Neuronal stem cell (in vitro differentiated cells): ENCODE data around the gene SPRN.

Source experiments
- DNase-seq: peaks from one replicate; pipeline ENCODE4 v3.0.0-alpha.2; 2013; ENCODE audit warnings: low spot score
- H2AFZ ChIP-seq: one replicate; pipeline ENCODE4 v1.6.1; 2013; ENCODE audit warnings: mild to moderate bottlenecking, low read length, inconsistent platforms
- H2AK5ac ChIP-seq: 2 replicates; pipeline ENCODE4 v1.6.1; 2013; ENCODE audit warnings: low read depth, mild to moderate bottlenecking, inconsistent platforms, low read length, moderate library complexity, mixed read lengths
- H2BK120ac ChIP-seq: 2 replicates; pipeline ENCODE4 v1.6.1; 2013; ENCODE audit warnings: low read depth, mild to moderate bottlenecking, inconsistent platforms, low read length, moderate library complexity, mixed read lengths
- H2BK12ac ChIP-seq: one replicate; pipeline ENCODE4 v1.6.1; 2013; ENCODE audit warnings: low read length, inconsistent platforms
- H2BK15ac ChIP-seq: 2 replicates; pipeline ENCODE4 v1.6.1; 2013; ENCODE audit warnings: mild to moderate bottlenecking, low read length, inconsistent platforms, mixed read lengths
- H2BK5ac ChIP-seq: one replicate; pipeline ENCODE4 v1.6.1; 2013; ENCODE audit warnings: inconsistent platforms, mild to moderate bottlenecking, low read length, moderate library complexity
- H3K14ac ChIP-seq: one replicate; pipeline ENCODE4 v1.6.1; 2013; ENCODE audit warnings: low read length, inconsistent platforms
- H3K18ac ChIP-seq: 2 replicates; pipeline ENCODE4 v1.6.1; 2013; ENCODE audit warnings: low read length, inconsistent platforms
- H3K23ac ChIP-seq: 2 replicates; pipeline ENCODE4 v1.6.1; 2013; ENCODE audit warnings: low read depth, mild to moderate bottlenecking, mixed read lengths, low read length, inconsistent platforms; ENCODE audit not compliant: poor library complexity
- H3K27ac ChIP-seq: replicated peaks from 3 replicates; pipeline ENCODE4 v1.5.1; 2013; ENCODE audit warnings: low read length, inconsistent platforms
- H3K27me3 ChIP-seq, 3 experiments: 2 replicates each; pipeline ENCODE4 v1.6.1; 2013; ENCODE audit warnings: low read length in 3 of 3, mild to moderate bottlenecking in 2 of 3, inconsistent platforms in 1 of 3, low read depth in 1 of 3, mixed read lengths in 1 of 3, moderate library complexity in 1 of 3; ENCODE audit not compliant: control insufficient read depth in 3 of 3, insufficient read depth in 3 of 3
- H3K36me3 ChIP-seq, 2 donors: replicated peaks in 1 of 2; 2 replicates each; pipeline ENCODE4 v1.6.1; 2013; ENCODE audit warnings: low read length in 2 of 2; ENCODE audit not compliant: control insufficient read depth in 2 of 2, insufficient read depth in 2 of 2
- H3K4ac ChIP-seq: 2 replicates; pipeline ENCODE4 v1.6.1; 2013; ENCODE audit warnings: inconsistent platforms, mild to moderate bottlenecking, low read length, moderate library complexity
- H3K4me1 ChIP-seq, 2 donors: 1 replicate in 1 of 2; 2 replicates in 1 of 2; pipeline ENCODE4 v1.6.1; 2013; ENCODE audit warnings: low read length in 2 of 2, low read depth in 1 of 2; ENCODE audit not compliant: control insufficient read depth in 2 of 2, insufficient read depth in 1 of 2
- H3K4me2 ChIP-seq: one replicate; pipeline ENCODE4 v1.6.1; 2013; ENCODE audit warnings: mild to moderate bottlenecking, low read length, inconsistent platforms; ENCODE audit not compliant: insufficient read depth, poor library complexity, severe bottlenecking
- H3K4me3 ChIP-seq, 2 donors: 2 replicates each; pipeline ENCODE4 v1.5.1; 2013; ENCODE audit warnings: low read length in 2 of 2, mild to moderate bottlenecking in 2 of 2, inconsistent platforms in 1 of 2, moderate library complexity in 1 of 2
- H3K79me1 ChIP-seq: one replicate; pipeline ENCODE4 v1.6.1; 2013; ENCODE audit warnings: low read depth, mild to moderate bottlenecking, inconsistent platforms, low read length, moderate library complexity
- H3K9ac ChIP-seq: one replicate; pipeline ENCODE4 v1.6.1; 2013; ENCODE audit warnings: mild to moderate bottlenecking, low read depth, low read length, inconsistent platforms; ENCODE audit not compliant: poor library complexity
- H3K9me3 ChIP-seq, 2 donors: replicated peaks in 1 of 2; 2 replicates each; pipeline versions ENCODE3 to v1.6.1; 2013; ENCODE audit warnings: low read length in 2 of 2, mild to moderate bottlenecking in 2 of 2, inconsistent platforms in 1 of 2, low read depth in 1 of 2, mixed read lengths in 1 of 2, moderate library complexity in 1 of 2; ENCODE audit not compliant: control insufficient read depth in 2 of 2, insufficient read depth in 1 of 2
- H4K8ac ChIP-seq: one replicate; pipeline ENCODE4 v1.6.1; 2013; ENCODE audit warnings: low read depth, mild to moderate bottlenecking, inconsistent platforms, low read length, moderate library complexity
- H4K91ac ChIP-seq: one replicate; pipeline ENCODE4 v1.6.1; 2013; ENCODE audit warnings: low read length, low read depth, mild to moderate bottlenecking, inconsistent platforms; ENCODE audit not compliant: poor library complexity
- WGBS, 2 donors: extraction: QIAGEN DNeasy Blood & Tissue Kit; methylation state at CpG; one replicate each; pipeline ENCODE4 v1.1.7; 2013; ENCODE audit warnings: missing lambda C conversion rate in 2 of 2, mixed read lengths in 1 of 2; ENCODE audit not compliant: insufficient read length in 2 of 2, insufficient replicate concordance in 1 of 2; ENCODE audit errors: extremely low coverage in 2 of 2; 5-methylcytosine and 5-hydroxymethylcytosine counted together

Gene SPRN

DNA sequence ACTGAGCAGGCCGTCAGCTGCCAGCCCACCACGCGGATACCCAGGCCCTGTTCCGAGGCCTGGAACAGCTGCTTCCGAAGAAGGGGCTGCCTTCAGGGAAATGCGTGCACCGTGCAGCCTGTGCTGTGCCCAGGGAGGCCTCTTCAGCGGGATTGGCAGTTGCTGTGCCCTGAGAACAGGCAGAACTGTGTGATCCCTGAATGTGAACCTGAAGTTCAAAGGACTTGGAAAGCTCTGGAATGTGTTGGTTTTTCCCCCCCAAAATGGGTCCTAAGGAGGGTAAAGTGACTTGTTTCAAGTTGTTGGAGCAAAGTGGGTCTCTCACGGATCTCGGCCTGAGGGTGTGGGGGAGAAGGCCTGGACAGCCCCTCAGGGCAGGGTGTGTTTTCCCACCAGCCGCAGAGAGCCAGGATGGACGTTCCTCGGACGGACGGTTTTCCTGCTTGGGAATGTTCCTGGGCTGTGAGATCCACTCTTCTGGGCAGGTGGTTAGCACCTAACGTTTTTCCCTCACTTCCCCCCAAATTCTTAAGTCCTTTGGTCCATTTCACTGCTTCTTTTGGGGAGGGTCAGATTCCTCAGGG is 2.1 kb downstream of the SPRN start:
- Histone ChIP-seq H3K9me3 (no peaks in the 10 kb centered on the region), H3K4me2 (no peak overlapping the region), H3K4ac (no peak overlapping the region), H3K79me1 (peaks cover 2% of the 10 kb centered on the region), H3K27ac (no peak overlapping the region), H3K4me1 (no peaks in the 10 kb centered on the region), H3K4me3 (no peak overlapping the region), H2BK5ac (no peak overlapping the region), H3K9ac (peak overlapping the region; percentile 7), H3K23ac (no peak overlapping the region), H2BK15ac (no peak overlapping the region), H3K14ac (no peak overlapping the region), H2BK12ac (no peak overlapping the region), H3K36me3 (peaks cover 15 to 35% of the 10 kb centered on the region in 2 donors), H2AK5ac (no peak overlapping the region), H4K8ac (no peak overlapping the region), H2BK120ac (no peak overlapping the region), H4K91ac (no peak overlapping the region), H2AFZ (no peak overlapping the region), H3K18ac (peak overlapping the region; percentile 12), H3K27me3 (peaks cover 0 to 6% (median 0%) of the 10 kb centered on the region in 3 experiments)
- DNase-seq = no peak
- WGBS, 2 donors = no CpG with 5 or more reads among the region's 16 CpGs

DNA sequence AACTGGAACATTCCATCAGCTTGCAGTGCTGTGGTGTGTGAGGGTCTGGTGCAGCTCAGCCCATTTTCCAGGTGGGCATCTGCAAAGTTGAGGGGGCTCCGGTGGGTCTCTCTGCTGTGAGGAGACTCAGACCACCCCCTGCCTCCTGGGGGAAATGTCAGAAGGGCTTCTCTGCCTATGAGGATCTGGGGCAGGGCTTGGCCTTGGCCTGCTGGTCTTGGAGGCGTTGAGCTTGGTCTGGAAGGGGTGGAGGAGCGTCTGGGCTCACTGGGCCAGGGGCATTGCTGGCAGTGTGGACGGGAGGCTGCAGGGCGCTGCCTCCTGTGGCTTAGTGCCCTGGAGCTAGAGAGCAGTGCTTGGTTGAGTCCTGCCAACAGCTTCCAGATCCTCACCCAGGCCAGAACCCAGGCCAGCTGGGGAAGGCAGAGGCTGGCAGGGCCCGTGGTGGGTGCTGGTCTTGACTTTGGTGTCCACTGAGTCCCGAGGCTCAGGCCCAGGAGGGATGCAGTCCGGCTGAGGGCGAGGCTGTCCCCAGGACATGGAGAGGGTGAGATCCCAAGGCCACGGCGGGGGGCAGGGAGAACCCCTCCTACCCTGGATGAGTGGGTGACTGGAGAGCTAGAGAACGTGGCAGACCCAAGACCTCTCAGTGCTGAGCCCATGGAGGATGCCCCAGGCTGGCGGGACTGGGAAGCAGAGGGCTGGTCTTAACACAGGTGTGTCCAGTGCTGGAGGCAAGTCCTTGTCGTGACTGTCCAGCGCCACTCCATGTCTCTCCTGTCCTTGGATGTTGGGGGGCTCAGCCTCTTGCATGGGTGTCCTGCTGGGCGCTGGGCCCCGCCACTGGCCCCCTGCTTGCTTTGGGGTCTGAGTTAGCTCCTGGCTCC is 2.8 kb downstream of the SPRN start:
- no peak overlapping the region for H2BK15ac ChIP-seq
- H2BK5ac ChIP-seq = no peak overlapping the region
- H3K9ac ChIP-seq = peak overlapping the region; percentile 7
- H3K27ac ChIP-seq = no peak overlapping the region
- peaks cover 2% of the 10 kb centered on the region for H3K79me1 ChIP-seq
- no peaks in the 10 kb centered on the region for H3K4me1 ChIP-seq
- H2BK120ac ChIP-seq = no peak overlapping the region
- no peak overlapping the region for H3K4ac ChIP-seq
- no peak overlapping the region for H3K4me3 ChIP-seq
- no peak overlapping the region for H3K14ac ChIP-seq
- DNase-seq = no peak
- no peak overlapping the region for H4K8ac ChIP-seq
- H2AFZ ChIP-seq = no peak overlapping the region
- no peak overlapping the region for H3K4me2 ChIP-seq
- no peak overlapping the region for H4K91ac ChIP-seq
- peak overlapping the region; percentile 22 for H3K23ac ChIP-seq
- peaks cover 0 to 6% (median 0%) of the 10 kb centered on the region in 3 experiments for H3K27me3 ChIP-seq
- peaks cover 15 to 35% of the 10 kb centered on the region in 2 donors for H3K36me3 ChIP-seq
- peak overlapping the region; percentile 12 for H3K18ac ChIP-seq
- no peak overlapping the region for H2BK12ac ChIP-seq
- H2AK5ac ChIP-seq = no peak overlapping the region
- no CpG with 5 or more reads among the region's 17 CpGs for WGBS, 2 donors
- no peaks in the 10 kb centered on the region for H3K9me3 ChIP-seq

DNA sequence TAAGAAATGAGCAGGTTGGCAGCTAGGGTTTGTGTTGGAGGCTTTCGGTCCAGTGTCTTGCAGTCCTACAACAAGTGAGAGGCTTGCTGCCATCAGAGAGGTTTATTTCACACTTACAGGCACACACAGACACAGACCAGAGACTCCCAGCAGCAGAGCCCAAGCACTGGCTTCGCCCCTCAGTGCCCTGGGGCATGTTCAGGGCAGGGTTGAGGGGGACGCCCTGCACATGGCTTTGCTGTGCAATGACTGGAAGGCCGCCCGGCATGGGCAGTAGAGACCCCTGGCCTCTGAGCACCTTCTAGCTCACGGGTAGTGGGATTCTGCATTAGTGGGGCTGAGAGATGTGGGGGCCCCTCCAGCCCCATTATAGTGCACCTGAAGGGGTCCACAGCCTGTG is 3.8 kb downstream of the SPRN start:
- DNase-seq = no peak
- no peak overlapping the region for H3K9ac ChIP-seq
- H4K8ac ChIP-seq = no peak overlapping the region
- H3K14ac ChIP-seq = no peak overlapping the region
- peaks cover 2 to 5% of the 10 kb centered on the region in 2 donors for H3K9me3 ChIP-seq
- no peak overlapping the region for H3K4me3 ChIP-seq
- peaks cover 2% of the 10 kb centered on the region for H3K79me1 ChIP-seq
- H2BK5ac ChIP-seq = no peak overlapping the region
- H3K4me1 ChIP-seq = no peaks in the 10 kb centered on the region
- no CpG with 5 or more reads among the region's 6 CpGs for WGBS, 2 donors
- H3K23ac ChIP-seq = no peak overlapping the region
- no peak overlapping the region for H4K91ac ChIP-seq
- no peak overlapping the region for H2AK5ac ChIP-seq
- H3K27me3 ChIP-seq = peaks cover 0 to 6% (median 0%) of the 10 kb centered on the region in 3 experiments
- H2AFZ ChIP-seq = no peak overlapping the region
- H3K27ac ChIP-seq = no peak overlapping the region
- H2BK120ac ChIP-seq = no peak overlapping the region
- H2BK12ac ChIP-seq = no peak overlapping the region
- H3K18ac ChIP-seq = no peak overlapping the region
- H3K36me3 ChIP-seq = peaks cover 16 to 41% of the 10 kb centered on the region in 2 donors
- H3K4me2 ChIP-seq = no peak overlapping the region
- no peak overlapping the region for H3K4ac ChIP-seq
- no peak overlapping the region for H2BK15ac ChIP-seq

DNA sequence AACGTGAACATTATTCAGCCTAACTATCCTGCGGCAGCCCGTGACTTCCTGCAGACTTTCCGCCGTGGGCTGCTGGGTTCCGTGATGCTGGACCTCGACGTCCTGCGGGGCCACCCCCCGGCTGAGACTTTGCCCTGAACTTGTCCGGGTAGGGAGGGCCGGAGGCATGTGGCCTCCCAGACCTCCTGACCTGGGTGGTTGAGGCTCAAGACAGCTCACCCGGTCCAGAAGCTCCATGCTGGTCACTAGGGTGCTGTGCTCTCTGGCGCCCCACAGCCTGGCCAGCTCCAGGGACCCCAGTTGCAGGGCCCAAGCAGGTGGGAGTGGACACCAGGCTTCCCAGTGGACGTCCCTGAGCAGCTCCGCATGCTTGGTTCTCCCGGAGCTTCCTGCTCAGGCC is 4.4 kb downstream of the SPRN start:
- no peak overlapping the region for H2BK5ac ChIP-seq
- H2BK15ac ChIP-seq = no peak overlapping the region
- peaks cover 22 to 47% of the 10 kb centered on the region in 2 donors for H3K36me3 ChIP-seq
- no peak overlapping the region for H2AK5ac ChIP-seq
- H3K18ac ChIP-seq = no peak overlapping the region
- H3K9me3 ChIP-seq = peaks cover 4 to 10% of the 10 kb centered on the region in 2 donors
- no peak overlapping the region for H3K9ac ChIP-seq
- no CpG with 5 or more reads among the region's 17 CpGs for WGBS, 2 donors
- H3K23ac ChIP-seq = no peak overlapping the region
- H3K4me1 ChIP-seq = no peaks in the 10 kb centered on the region
- no peak for DNase-seq
- no peak overlapping the region for H2AFZ ChIP-seq
- H3K27me3 ChIP-seq = peaks cover 0 to 6% (median 0%) of the 10 kb centered on the region in 3 experiments
- no peak overlapping the region for H3K4ac ChIP-seq
- H3K4me3 ChIP-seq = peak overlapping the region in 1 of 2 donors; percentile 27
- no peak overlapping the region for H3K4me2 ChIP-seq
- no peak overlapping the region for H3K14ac ChIP-seq
- H4K8ac ChIP-seq = no peak overlapping the region
- peaks cover 2% of the 10 kb centered on the region for H3K79me1 ChIP-seq
- H3K27ac ChIP-seq = no peak overlapping the region
- H2BK12ac ChIP-seq = no peak overlapping the region
- no peak overlapping the region for H2BK120ac ChIP-seq
- H4K91ac ChIP-seq = no peak overlapping the region
